GM19035 (cell line): ENCODE data around the gene SLC8A3.

Experiments
- ATAC-seq: cut with Tn5 transposase; IDR thresholded peaks from one replicate; pipeline ENCODE4 v1.9.1; 2021; ENCODE audit not compliant: unreplicated experiment

Gene SLC8A3

DNA sequence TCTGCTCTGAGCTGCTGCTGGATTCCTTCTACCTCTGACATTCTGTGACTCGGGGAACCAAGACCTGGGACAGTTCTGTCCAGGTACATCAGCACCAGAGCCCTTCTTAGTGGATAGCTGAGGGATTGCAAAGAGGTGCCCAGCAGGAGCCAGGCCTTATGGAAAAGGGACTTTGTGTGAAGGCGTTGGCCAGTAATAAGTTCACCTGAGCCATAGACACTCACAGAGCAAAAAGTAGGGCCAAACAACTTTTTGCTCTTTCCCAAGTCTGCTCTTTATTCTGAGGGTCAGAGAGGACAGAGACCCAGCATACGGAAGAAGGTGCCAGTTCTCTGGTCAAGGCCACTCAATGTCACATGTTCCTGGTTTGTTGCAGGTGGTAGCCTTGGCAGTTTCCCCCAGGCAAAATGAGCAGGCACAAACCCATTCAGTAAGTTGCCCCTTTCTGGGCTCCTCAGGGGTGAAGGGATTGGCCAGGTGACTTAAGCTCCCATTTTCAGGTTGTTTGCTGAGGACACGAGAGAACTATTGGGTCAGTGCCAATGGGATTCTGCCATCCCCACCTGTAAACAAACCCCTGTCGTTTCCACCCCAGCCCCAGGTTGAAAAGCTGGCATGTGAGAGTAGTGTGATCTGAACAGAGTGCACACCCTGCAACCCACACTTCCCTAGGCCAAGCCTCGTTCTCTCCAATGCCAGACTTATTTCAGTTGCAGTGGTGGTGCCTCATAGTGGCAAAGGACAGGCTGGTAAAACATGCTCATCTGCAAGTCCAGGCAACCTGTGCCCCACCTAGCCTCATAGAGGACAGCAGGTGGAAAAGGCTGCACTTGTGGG lies 159.2 kb downstream of the SLC8A3 start:
- no peak for ATAC-seq

DNA sequence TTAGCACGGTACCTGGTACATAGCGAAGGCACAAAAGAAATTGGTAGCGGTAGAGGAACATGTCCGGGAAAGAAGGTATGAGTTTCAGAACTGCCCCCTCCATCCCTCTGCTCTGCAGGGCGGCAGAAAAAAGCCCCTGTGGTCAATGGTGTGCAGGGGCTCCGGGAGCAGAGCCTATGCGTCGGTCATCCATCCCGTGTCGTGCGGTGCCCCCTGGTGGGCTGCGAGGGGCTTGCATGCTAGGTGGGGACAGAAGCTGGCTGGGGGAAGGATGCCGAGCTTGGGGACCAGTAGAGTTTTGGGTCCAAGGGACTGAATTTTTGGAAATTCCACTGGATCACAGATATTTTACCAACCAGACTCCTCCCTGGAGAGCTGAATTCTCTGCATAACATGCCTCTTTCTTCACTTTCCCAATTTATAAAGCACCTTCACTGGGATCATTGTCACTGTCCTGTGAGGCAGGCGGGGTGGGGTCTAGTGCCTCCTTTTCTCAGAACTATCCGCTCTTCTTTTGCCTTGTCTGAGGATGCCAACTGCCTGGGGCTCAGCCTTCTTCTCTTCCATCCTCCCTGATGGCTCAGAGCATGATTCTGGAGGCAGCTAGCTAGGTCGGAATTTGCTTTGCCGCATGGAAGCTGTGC lies 160.8 kb downstream of the SLC8A3 start:
- no peak for ATAC-seq

DNA sequence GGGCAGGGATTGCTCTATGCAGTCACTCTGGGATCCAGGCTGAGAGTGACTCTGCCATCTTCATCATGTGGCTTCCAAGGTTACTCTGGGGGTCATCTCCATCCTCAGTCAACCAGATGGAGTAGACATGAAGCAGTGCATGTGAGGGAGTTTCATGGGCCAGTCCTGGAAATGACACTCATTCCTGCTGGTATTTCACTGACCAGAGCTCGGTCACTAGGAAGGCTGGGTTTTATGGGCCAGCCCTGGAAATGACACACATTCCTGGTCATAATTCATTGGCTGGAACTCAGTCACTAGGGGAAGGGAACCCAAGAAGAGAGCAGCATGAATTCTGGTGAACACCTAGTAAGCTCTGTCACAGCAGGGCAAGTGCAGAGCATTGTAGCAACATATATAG lies 164.9 kb downstream of the SLC8A3 start:
- ATAC-seq, result no peak

DNA sequence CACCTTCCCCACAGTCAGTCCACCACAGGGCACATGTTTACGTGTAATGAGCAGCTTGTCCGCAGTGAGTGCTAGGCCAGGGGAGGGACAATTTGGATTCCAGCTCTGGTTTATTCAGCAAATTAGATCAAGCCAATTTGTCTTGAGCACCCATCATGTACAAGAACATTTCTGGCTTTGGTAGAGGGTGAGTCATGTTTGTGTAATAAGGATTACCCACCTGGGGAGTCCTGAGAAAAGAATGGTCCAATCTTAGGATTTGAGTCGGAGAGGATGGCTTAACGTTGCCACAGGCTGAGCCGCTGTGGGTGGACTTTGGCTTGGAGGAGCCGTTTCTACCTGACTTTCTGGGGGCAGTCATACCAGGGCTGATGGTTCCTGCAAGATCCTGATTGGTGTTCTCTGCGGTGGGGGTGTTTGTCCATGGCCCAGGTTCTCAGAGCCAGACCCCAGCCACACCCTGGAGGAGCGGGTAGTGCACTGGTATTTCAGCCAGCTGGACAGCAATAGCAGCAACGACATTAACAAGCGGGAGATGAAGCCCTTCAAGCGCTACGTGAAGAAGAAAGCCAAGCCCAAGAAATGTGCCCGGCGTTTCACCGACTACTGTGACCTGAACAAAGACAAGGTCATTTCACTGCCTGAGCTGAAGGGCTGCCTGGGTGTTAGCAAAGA lies 165.8 kb downstream of the SLC8A3 start:
- ATAC-seq, result no peak

GRCh38 chr14:70021548-70022220 lies 167.1 kb downstream of the SLC8A3 start:
- no peak for ATAC-seq

GRCh38 chr14:70020352-70021170 lies 168.2 kb downstream of the SLC8A3 start:
- no peak for ATAC-seq

- ATAC-seq, result no peak
Observed at GRCh38 chr14:70019695-70020094, 169.1 kb downstream of the SLC8A3 start.

GRCh38 chr14:70018713-70019211 lies 170.0 kb downstream of the SLC8A3 start:
- no peak for ATAC-seq

GRCh38 chr14:70018230-70018629 lies 170.5 kb downstream of the SLC8A3 start:
- ATAC-seq, result no peak

DNA sequence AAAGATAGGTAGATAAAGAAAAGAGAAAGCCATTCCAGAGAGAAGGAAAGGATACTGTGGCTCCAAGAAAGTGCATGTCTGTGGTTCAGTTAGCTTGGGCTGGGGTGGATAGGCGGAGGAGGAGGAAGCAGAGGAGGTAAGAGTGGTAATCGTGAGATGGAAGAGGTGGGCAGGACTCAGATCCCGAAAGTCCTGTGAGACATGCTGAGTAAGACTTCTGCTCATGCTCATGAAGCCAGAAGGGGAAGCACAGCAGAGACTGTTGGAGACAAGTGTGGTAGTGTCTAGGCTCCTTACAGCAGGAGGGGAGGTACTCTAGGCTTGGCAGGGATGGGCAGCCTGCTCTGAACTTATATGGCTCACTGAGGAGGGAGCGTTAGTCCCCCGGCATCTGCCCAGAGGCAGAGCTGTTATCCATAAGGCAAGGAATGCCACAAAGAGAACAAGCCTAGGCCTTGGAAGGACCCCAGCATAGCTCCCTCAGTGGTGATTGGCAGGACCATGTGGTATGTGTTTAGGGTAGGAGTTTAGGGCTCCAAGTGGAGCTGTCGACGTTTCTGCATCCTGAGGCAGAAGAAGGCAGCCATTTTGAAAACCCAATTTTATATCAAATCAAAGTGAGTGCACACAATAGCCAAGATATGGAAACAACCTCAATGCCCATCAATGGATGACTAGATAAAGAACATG lies 174.2 kb downstream of the SLC8A3 start:
- ATAC-seq, result no peak

GRCh38 chr14:70013271-70013873 lies 175.4 kb downstream of the SLC8A3 start:
- ATAC-seq, result no peak

- no peak for ATAC-seq
Observed at GRCh38 chr14:70011708-70012107, 177.0 kb downstream of the SLC8A3 start.

DNA sequence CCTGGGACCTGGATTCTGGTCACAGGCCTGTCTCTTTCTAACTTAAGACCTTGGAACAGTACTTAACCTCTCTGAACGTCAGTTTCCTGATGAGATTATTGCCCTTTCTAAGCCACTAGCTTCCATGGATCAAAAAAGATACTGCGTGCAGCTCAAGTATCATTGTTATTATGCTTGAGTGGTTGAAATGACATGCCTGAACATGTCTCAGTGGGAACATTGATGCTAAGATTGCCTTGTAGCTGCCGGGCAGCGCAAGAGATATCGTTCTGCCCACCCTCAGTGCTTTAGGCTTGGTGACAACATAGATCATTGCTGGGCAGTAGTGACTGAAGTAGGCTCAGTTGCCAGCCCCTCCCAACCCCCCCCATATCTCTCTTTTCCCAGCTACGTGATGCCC lies 177.7 kb downstream of the SLC8A3 start:
- ATAC-seq, result no peak

DNA sequence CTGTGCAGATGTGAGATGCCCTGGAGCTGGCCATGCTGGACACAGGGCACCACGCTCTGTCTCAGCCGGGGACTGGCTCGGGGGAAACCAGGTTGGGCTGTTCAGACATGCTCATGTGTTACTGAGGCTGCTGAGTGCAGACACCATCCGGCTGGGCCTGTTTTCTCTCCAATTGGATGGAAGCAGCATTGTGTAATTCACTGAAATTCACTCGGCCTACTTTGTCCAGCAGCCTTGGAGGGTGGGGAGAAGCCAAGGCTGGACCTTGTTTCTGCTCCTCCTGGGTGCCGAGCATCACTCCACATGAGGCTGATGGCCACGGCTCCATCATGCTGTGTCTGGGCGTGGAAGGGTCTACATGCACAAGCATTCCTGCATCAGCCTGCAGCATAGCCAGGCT lies 178.8 kb downstream of the SLC8A3 start:
- ATAC-seq, result no peak

- no peak for ATAC-seq
Observed at GRCh38 chr14:70008284-70009262, 180.2 kb downstream of the SLC8A3 start.

DNA sequence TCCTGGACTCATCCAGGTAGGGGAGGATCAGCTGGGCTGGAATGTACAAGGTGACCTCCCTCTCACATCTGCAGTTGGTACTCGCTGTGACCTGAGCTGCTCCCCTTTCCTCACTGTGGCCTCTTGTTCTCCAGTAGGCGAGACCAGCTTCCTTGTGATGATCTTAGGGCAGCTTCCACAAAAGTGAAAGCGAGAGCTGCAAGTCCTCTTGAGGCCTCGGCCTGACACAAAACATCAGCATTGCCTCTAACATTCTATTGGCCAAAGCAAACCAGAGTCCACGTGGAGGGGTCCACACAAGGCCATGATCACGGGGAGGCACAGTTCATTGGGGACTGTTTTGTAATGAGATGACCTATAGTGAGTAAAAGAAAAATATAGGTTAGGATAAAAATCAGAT lies 182.1 kb downstream of the SLC8A3 start:
- no peak for ATAC-seq

- no peak for ATAC-seq
Observed at GRCh38 chr14:70005281-70005805, 183.4 kb downstream of the SLC8A3 start.

DNA sequence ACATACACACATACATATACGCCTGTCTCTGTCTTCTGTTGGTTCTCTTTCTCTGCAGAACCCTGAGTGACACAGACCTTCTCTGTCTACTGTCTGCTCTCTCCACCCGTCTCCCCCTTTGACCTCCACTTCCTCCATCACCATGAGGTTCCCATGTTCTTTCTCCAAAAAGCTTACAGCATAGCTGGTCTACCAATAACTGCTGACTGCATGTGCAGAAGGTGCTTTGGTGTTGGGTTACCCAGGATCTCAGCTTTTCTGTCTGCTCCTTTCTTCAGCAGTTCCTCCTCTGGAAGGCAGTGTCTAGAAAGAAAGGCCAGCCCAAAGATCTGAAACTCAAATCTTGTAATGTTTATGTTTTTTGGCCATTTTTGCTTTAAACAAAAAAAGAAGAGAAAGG lies 184.0 kb downstream of the SLC8A3 start:
- ATAC-seq, result no peak
